Measurements from ENCODE around the gene GOLGA8B. TPM values are rescaled to one million over a fixed set of nuclear protein-coding genes. Genes with fewer than 3 reads are reported as not detected.
A peak's percentile ranks its signal among the peaks of the same experiment; 100 is the strongest.

Gene GOLGA8B
- total RNA-seq, 1 donor from 2014 or later, result 68.1 TPM

- Mint-ChIP-seq H3K27me3 (peaks cover 44% of the 10 kb centered on the region), H3K9me3 (no peaks in the 10 kb centered on the region), H3K36me3 (no peaks in the 10 kb centered on the region), H3K27ac (no peak overlapping the region), H3K4me1 (ENCODE audit: unreplicated experiment) (peaks cover 10% of the 10 kb centered on the region), H3K4me3 (no peak overlapping the region)
- no peak for DNase-seq (ENCODE audit: extremely low spot score, unreplicated experiment)
- TF ChIP-seq CTCF (conservative IDR thresholded peaks at IDR 0.05), result peak; percentile 60
These were observed 26.9 kb upstream of the GOLGA8B start for GRCh38 chr15:34610354-34610753.

DNA sequence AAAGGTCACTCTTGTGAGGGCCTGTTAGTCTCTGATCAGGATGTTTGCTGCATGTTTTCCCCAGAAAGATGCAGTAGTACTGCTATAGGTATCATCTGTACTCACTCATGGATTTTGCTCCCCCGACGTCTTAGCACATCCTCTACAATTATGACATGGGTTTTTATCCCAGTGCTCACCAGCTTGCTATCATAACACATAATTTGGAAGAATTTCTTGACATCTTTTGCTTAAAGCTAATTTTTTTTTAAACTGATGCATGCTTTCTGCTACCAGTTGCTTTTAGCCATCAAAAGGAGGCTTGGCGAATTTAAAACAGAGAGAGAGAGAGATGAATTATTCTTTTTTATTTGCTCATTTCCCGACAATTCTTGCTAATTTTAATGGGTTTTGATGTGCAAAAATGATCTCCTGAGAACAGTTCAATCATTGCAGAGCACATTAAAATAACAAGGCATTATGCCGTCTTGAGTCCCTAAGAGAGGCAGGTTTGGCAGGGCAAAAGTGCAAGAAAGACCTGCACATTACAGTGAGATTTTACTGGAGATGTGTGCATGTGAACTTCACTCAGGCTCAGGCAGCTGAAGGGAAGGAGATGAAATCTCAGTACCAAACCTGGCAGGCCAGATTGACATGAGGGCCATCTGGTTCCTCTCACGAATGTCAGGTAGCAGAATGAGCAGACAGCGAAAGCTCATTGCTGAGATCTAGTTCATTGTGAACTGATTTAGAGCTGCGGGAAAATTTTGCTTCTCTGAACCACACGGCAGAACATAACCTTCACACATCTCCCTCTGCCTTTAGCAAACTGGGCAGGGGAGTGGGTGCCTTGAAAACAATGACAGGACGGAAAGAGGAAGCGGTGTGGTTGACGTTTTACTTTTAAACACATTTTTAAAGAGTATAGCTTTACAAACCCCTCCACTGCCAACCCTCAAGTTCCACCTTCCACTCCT, 25.9 kb upstream of the GOLGA8B start:
- Mint-ChIP-seq H3K27ac (no peak overlapping the region), H3K36me3 (peaks cover 3% of the 10 kb centered on the region), H3K27me3 (peaks cover 47% of the 10 kb centered on the region), H3K9me3 (no peaks in the 10 kb centered on the region), H3K4me1 (ENCODE audit: unreplicated experiment) (peaks cover 10% of the 10 kb centered on the region), H3K4me3 (peak overlapping the region; percentile 16)
- no peak for DNase-seq (ENCODE audit: extremely low spot score, unreplicated experiment)
- TF ChIP-seq CTCF (conservative IDR thresholded peaks at IDR 0.05), result no peak

DNA sequence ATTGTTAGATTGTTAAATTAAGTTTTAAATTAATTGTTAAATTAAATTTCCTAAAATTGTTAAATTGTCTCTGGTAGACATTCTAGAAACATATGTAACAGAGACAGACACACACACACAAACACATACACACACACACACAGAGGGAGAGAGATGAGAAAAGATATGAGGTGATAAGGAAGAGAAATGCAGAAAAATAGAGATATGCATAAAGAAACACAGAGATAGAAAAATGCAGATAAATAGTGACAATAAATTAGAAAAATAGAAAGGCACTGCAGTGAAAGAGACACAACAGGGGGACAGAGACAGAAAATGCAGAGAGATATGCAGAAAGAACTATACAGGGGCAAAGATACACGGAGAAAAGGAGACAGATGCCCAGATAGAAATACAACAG, 25.1 kb upstream of the GOLGA8B start:
- Mint-ChIP-seq H3K27ac (no peak overlapping the region), H3K27me3 (peaks cover 54% of the 10 kb centered on the region)
- no peak for TF ChIP-seq CTCF (conservative IDR thresholded peaks at IDR 0.05)

DNA sequence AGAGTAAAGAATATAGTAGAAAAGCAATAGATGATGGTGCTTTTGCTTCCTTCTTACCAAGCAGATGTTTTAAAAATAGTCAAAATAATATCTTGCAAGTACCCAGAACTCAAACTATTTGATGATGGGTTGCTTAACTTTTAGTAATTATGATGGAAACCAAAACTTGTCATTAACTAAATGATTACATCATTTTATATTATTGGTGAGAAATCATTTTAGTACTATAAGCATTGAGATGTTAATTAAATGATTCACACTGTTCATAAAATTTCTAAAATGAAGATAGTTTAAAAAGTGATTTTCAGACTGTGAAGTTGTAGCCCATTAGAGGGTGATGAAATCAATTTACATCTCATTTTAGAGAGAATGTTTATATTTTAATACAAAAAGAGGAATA, 24.4 kb upstream of the GOLGA8B start:
- peaks cover 3% of the 10 kb centered on the region for H3K36me3 Mint-ChIP-seq
- no peak overlapping the region for H3K4me3 Mint-ChIP-seq
- H3K27me3 Mint-ChIP-seq, result peaks cover 53% of the 10 kb centered on the region
- peaks cover 10% of the 10 kb centered on the region for H3K4me1 Mint-ChIP-seq (ENCODE audit: unreplicated experiment)
- no peak for TF ChIP-seq CTCF (conservative IDR thresholded peaks at IDR 0.05)
- DNase-seq (ENCODE audit: extremely low spot score, unreplicated experiment), result no peak
- no peaks in the 10 kb centered on the region for H3K9me3 Mint-ChIP-seq
- no peak overlapping the region for H3K27ac Mint-ChIP-seq

More for the DNA sequence above, 25.1 kb upstream of the GOLGA8B start:
- H3K4me3 Mint-ChIP-seq, result no peak overlapping the region
- no peaks in the 10 kb centered on the region for H3K9me3 Mint-ChIP-seq
- DNase-seq (ENCODE audit: extremely low spot score, unreplicated experiment), result no peak
- peaks cover 10% of the 10 kb centered on the region for H3K4me1 Mint-ChIP-seq (ENCODE audit: unreplicated experiment)
- H3K36me3 Mint-ChIP-seq, result peaks cover 3% of the 10 kb centered on the region

DNA sequence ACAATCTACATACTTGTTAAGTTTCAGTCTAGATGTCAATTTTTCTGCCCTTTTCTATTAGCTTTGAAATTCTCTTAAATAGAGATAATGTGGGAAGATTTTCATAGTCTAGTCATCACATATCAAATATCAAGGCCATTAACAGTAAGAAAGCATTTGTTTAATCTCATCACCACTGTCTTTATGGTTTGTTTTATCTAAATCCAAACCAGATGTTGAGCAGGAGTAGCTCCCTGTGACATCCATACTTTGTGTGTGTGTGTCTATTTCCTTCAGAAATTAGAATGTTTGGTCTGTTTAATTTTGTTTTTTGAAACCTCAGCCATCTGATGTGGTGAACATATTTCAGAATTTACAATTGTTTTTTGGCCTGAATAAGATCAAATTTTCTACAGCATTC, 23.1 kb upstream of the GOLGA8B start:
- Mint-ChIP-seq H3K27ac (no peak overlapping the region), H3K27me3 (peaks cover 52% of the 10 kb centered on the region)

More for the DNA sequence above, 23.1 kb upstream of the GOLGA8B start:
- peaks cover 3% of the 10 kb centered on the region for H3K36me3 Mint-ChIP-seq
- H3K4me1 Mint-ChIP-seq (ENCODE audit: unreplicated experiment), result peaks cover 10% of the 10 kb centered on the region
- H3K9me3 Mint-ChIP-seq, result no peaks in the 10 kb centered on the region
- H3K4me3 Mint-ChIP-seq, result no peak overlapping the region
- no peak for DNase-seq (ENCODE audit: extremely low spot score, unreplicated experiment)
- TF ChIP-seq CTCF (conservative IDR thresholded peaks at IDR 0.05), result no peak
